Activated CD4-positive, alpha-beta memory T cell treated with anti-CD3 and anti-CD28 coated beads for 36 hours (primary cell): Measurements from ENCODE around the gene KCNIP1. TPM values are rescaled to one million over a fixed set of nuclear protein-coding genes. Genes with fewer than 3 reads are reported as not detected.

Experiments
- CTCF ChIA-PET: fragments of 350-600 bp; sonication (Branson Sonifier 250); formaldehyde crosslinking; loops from one replicate; lab custom pipeline; 2021; ENCODE audit warnings: antibody characterized with exemption, inconsistent platforms; lab: Charles Lee
- POLR2A ChIA-PET: fragments of 350-600 bp; sonication (Branson Sonifier 250); formaldehyde crosslinking; loops from one replicate; lab custom pipeline; 2021; ENCODE audit warnings: antibody characterized with exemption; lab: Charles Lee
- DNase-seq: peaks from one replicate; pipeline ENCODE4 v3.0.0-alpha.2; 2020
- H3K27ac Mint-ChIP-seq: one replicate; pipeline ENCODE4 v1.8.0; 2021; ENCODE audit warnings: mixed read lengths
- H3K27me3 Mint-ChIP-seq: one replicate; pipeline ENCODE4 v1.8.0; 2021; ENCODE audit warnings: mixed read lengths
- H3K36me3 Mint-ChIP-seq: one replicate; pipeline ENCODE4 v1.8.0; 2021; ENCODE audit warnings: mixed read lengths
- H3K4me1 Mint-ChIP-seq: one replicate; pipeline ENCODE4 v1.8.0; 2021; ENCODE audit warnings: low read depth, mixed read lengths
- H3K4me3 Mint-ChIP-seq: one replicate; pipeline ENCODE4 v1.8.0; 2021; ENCODE audit warnings: mild to moderate bottlenecking, mixed read lengths
- H3K9me3 Mint-ChIP-seq: one replicate; pipeline ENCODE4 v1.8.0; 2021; ENCODE audit warnings: mixed read lengths
- intact Hi-C: fragments of 100-400 bp; cut with micrococcal nuclease; formaldehyde crosslinking; loops from one replicate; pipeline ENCODE4 v1.15.1; 2023
- total RNA-seq, 2 experiments: library from RNA; stranded (reverse); gene quantifications; one replicate each; pipeline ENCODE4 v1.2.3, GENCODE V29; 2021

KCNIP1 gene
- total RNA-seq, 2 experiments from 2014 or later, result not detected

DNA sequence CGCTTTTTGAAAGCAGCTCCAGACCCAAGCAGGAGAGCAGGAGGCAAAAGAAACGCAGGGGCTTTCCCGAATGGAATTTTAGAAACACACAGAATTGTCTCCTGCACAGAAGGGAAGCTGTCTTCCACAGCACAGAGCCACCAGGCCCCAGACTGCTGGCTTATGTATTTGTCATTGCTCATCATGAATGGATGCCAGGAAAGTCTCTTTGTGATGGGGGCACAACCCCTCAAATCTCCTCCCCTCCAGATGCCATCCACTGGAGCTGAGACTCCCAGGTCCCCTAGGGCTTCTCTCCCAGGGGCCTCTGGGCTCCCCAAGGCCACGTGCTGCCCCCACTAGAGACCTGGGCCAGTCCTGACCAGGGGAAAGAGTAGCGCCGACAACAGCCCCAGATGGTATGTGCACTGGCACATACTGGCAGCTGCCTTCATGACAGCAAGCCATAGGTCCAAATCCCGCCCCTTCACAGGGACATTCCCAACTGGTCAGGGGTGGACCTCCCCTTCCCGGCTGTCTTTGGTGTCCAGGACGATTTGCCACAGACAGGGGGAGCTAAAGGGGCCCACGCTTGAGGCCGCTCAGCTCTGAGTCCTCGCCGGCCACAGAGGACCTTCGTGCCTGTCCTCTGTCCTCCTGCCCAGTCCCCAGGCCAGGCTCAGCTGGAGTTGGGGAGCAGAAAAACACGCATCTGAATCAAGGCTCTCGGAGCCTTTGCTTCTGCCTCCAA is 127.8 kb downstream of the KCNIP1 start:
- intact Hi-C loops, result loop anchor here (1.0 to 10.0 kb wide), 2 partner anchors 27 to 527 kb away; partner anchors contain the start of gene FOXI1
- Mint-ChIP-seq H3K36me3 (no peaks in the 10 kb centered on the region), H3K4me1 (peaks cover 18% of the 10 kb centered on the region), H3K4me3 (no peak overlapping the region), H3K27me3 (peaks cover 1% of the 10 kb centered on the region), H3K27ac (no peak overlapping the region), H3K9me3 (no peaks in the 10 kb centered on the region)
- ChIA-PET POLR2A (no interaction called here), CTCF (interaction anchor here (0.6 to 6.4 kb wide), 15 partner anchors 8 to 523 kb away, joined by 3 to 141 read pairs (median 9); no protein-coding TSS in a partner anchor)
- DNase-seq, result no peak

DNA sequence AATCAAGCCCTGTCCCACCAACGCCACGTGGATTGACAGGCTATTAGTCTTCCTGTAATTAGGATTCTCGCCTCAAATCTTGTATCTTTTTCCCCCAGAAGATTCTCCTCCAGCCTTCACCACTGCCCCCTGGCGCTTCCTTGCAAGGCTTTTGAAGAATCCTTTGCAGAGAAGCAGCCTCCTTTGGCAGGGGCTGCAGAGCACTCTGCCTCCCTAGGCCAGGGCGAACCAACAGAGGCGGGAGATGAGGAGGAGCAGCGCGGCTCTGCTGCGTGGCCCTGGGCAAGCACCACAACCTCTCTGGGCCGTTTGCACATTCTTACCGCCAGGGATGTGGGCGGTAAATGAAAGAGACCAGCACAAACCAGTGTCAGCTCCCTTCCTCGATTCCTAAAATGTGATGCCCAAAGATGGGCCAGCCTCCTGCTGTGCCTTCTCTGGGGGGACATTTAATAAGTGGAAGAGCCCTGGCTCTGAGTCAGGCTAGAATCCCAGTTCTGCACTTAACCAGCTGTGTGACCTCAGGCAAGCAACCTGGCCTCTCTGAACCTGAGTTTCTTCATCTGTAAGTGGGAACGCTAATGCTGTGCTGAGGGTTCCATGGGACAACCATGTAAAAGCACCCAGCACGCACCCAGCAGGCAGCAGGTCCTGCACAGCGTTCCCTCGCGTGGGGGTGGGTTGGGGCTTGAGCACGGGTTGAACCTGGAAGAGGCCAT is 128.6 kb downstream of the KCNIP1 start:
- H3K4me1 Mint-ChIP-seq, result peaks cover 18% of the 10 kb centered on the region
- H3K9me3 Mint-ChIP-seq, result no peaks in the 10 kb centered on the region
- DNase-seq, result no peak
- peak overlapping the region; percentile 40 for H3K4me3 Mint-ChIP-seq
- ChIA-PET CTCF (interaction anchor here (0.9 to 6.4 kb wide), 13 partner anchors 9 to 222 kb away, joined by 3 to 141 read pairs (median 9); no protein-coding TSS in a partner anchor), POLR2A (no interaction called here)
- intact Hi-C loops, result loop anchor here (1.0 to 10.0 kb wide), 2 partner anchors 28 to 528 kb away; partner anchors contain the start of gene FOXI1
- H3K27me3 Mint-ChIP-seq, result peaks cover 1% of the 10 kb centered on the region
- H3K36me3 Mint-ChIP-seq, result no peaks in the 10 kb centered on the region
- H3K27ac Mint-ChIP-seq, result no peak overlapping the region

- H3K27ac Mint-ChIP-seq, result no peak overlapping the region
- peaks cover 1% of the 10 kb centered on the region for H3K27me3 Mint-ChIP-seq
Measured at GRCh38 chr5:170632985-170633234, 129.1 kb downstream of the KCNIP1 start.

GRCh38 chr5:170633235-170634081 is 129.6 kb downstream of the KCNIP1 start:
- H3K4me3 Mint-ChIP-seq, result peak overlapping the region; percentile 40

More at GRCh38 chr5:170632985-170633234, 129.1 kb downstream of the KCNIP1 start:
- ChIA-PET CTCF (interaction anchor here (0.9 to 6.4 kb wide), 14 partner anchors 9 to 227 kb away, joined by 3 to 141 read pairs (median 8); no protein-coding TSS in a partner anchor), POLR2A (no interaction called here)
- peak; percentile 70 for DNase-seq
- intact Hi-C loops, result loop anchor here (1.0 to 10.0 kb wide), 3 partner anchors 29 to 528 kb away; partner anchors contain the start of gene FOXI1
- H3K36me3 Mint-ChIP-seq, result no peaks in the 10 kb centered on the region
- H3K4me1 Mint-ChIP-seq, result peaks cover 18% of the 10 kb centered on the region
- no peaks in the 10 kb centered on the region for H3K9me3 Mint-ChIP-seq
- H3K4me3 Mint-ChIP-seq, result peak overlapping the region; percentile 40

GRCh38 chr5:170634256-170634990 is 130.6 kb downstream of the KCNIP1 start:
- ChIA-PET POLR2A (no interaction called here), CTCF (interaction anchor here (0.6 to 6.4 kb wide), 9 partner anchors 9 to 208 kb away, joined by 3 to 141 read pairs (median 19); no protein-coding TSS in a partner anchor)
- no peaks in the 10 kb centered on the region for H3K36me3 Mint-ChIP-seq
- peaks cover 18% of the 10 kb centered on the region for H3K4me1 Mint-ChIP-seq
- H3K27ac Mint-ChIP-seq, result no peak overlapping the region
- no peaks in the 10 kb centered on the region for H3K9me3 Mint-ChIP-seq
- peaks cover 5% of the 10 kb centered on the region for H3K27me3 Mint-ChIP-seq
- no peak for DNase-seq
- intact Hi-C loops, result loop anchor here (10.0 kb wide), 1 partner anchor 530 kb away; the partner anchor contains the start of gene FOXI1
- no peak overlapping the region for H3K4me3 Mint-ChIP-seq

More at GRCh38 chr5:170633235-170634081, 129.6 kb downstream of the KCNIP1 start:
- peak; percentile 20 for DNase-seq
- POLR2A ChIA-PET, result no interaction called here
- Mint-ChIP-seq H3K4me1 (peaks cover 18% of the 10 kb centered on the region), H3K27ac (no peak overlapping the region), H3K36me3 (no peaks in the 10 kb centered on the region), H3K27me3 (peaks cover 2% of the 10 kb centered on the region), H3K9me3 (no peaks in the 10 kb centered on the region)
- intact Hi-C loops, result loop anchor here (1.0 to 10.0 kb wide), 2 partner anchors 198 to 529 kb away; partner anchors contain the start of gene FOXI1
- CTCF ChIA-PET, result interaction anchor here (0.6 to 6.4 kb wide), 21 partner anchors 10 to 227 kb away, joined by 3 to 141 read pairs (median 5); no protein-coding TSS in a partner anchor

GRCh38 chr5:170635706-170636105 is 131.9 kb downstream of the KCNIP1 start:
- CTCF ChIA-PET, result interaction anchor here (1.3 to 6.4 kb wide), 4 partner anchors 12 to 209 kb away, joined by 4 to 141 read pairs (median 26); no protein-coding TSS in a partner anchor

DNA sequence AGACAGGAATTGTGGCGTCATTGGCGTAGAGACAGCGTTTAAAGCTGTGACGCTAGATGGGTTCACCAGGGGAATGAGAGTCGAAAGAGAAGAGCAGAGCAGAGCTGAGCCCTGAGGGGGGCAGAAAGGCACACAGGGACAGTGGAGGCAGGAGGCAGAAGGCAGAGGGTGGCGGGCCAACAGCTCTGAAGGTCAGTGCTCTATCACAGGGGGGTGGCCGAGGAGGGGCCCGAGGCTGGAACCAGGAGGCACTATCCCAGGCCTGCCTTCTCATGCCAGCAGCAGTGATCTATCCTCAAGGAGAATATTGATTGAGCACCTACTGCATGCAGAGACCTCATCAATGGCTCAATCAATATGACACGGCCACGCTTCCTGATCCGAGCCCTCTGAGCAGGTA is 132.4 kb downstream of the KCNIP1 start:
- DNase-seq, result no peak
- H3K27me3 Mint-ChIP-seq, result peaks cover 5% of the 10 kb centered on the region
- no peak overlapping the region for H3K27ac Mint-ChIP-seq
- H3K36me3 Mint-ChIP-seq, result no peaks in the 10 kb centered on the region
- no peaks in the 10 kb centered on the region for H3K9me3 Mint-ChIP-seq
- ChIA-PET CTCF (interaction anchor here (1.3 to 6.4 kb wide), 4 partner anchors 12 to 210 kb away, joined by 4 to 141 read pairs (median 26); no protein-coding TSS in a partner anchor), POLR2A (no interaction called here)
- intact Hi-C loops, result loop anchor here (5.0 to 10.0 kb wide), 2 partner anchors 531 to 701 kb away; partner anchors contain the start of gene FOXI1
- peaks cover 18% of the 10 kb centered on the region for H3K4me1 Mint-ChIP-seq
- no peak overlapping the region for H3K4me3 Mint-ChIP-seq

More at GRCh38 chr5:170635706-170636105, 131.9 kb downstream of the KCNIP1 start:
- H3K27me3 Mint-ChIP-seq, result peaks cover 5% of the 10 kb centered on the region
- no peaks in the 10 kb centered on the region for H3K36me3 Mint-ChIP-seq
- intact Hi-C loops, result loop anchor here (5.0 to 10.0 kb wide), 2 partner anchors 531 to 702 kb away; partner anchors contain the start of gene FOXI1
- no peaks in the 10 kb centered on the region for H3K9me3 Mint-ChIP-seq
- H3K4me1 Mint-ChIP-seq, result peaks cover 18% of the 10 kb centered on the region
- H3K27ac Mint-ChIP-seq, result no peak overlapping the region
- H3K4me3 Mint-ChIP-seq, result no peak overlapping the region
- DNase-seq, result no peak
- POLR2A ChIA-PET, result no interaction called here

- no peak overlapping the region for H3K27ac Mint-ChIP-seq
- POLR2A ChIA-PET, result no interaction called here
- no peak overlapping the region for H3K4me3 Mint-ChIP-seq
- peaks cover 5% of the 10 kb centered on the region for H3K27me3 Mint-ChIP-seq
- intact Hi-C loops, result loop anchor here (5.0 to 10.0 kb wide), 2 partner anchors 532 to 700 kb away; partner anchors contain the start of gene FOXI1
- CTCF ChIA-PET, result interaction anchor here (1.7 to 1.9 kb wide), 2 partner anchors 34 to 172 kb away, joined by 3 to 4 read pairs; no protein-coding TSS in a partner anchor
- no peaks in the 10 kb centered on the region for H3K36me3 Mint-ChIP-seq
- H3K4me1 Mint-ChIP-seq, result peaks cover 18% of the 10 kb centered on the region
- DNase-seq, result no peak
- no peaks in the 10 kb centered on the region for H3K9me3 Mint-ChIP-seq
Measured at GRCh38 chr5:170636801-170637477, 133.1 kb downstream of the KCNIP1 start.

GRCh38 chr5:170638051-170638450 is 134.2 kb downstream of the KCNIP1 start:
- DNase-seq, result peak; percentile 7
- POLR2A ChIA-PET, result no interaction called here
- Mint-ChIP-seq H3K27ac (no peak overlapping the region), H3K9me3 (no peaks in the 10 kb centered on the region), H3K36me3 (no peaks in the 10 kb centered on the region), H3K4me3 (no peak overlapping the region), H3K4me1 (peaks cover 10% of the 10 kb centered on the region), H3K27me3 (peaks cover 5% of the 10 kb centered on the region)
- CTCF ChIA-PET, result interaction anchor here (0.6 to 3.2 kb wide), 33 partner anchors 11 to 253 kb away, joined by 3 to 32 read pairs (median 4); no protein-coding TSS in a partner anchor
- intact Hi-C loops, result loop anchor here (1.0 to 10.0 kb wide), 3 partner anchors 153 to 699 kb away; partner anchors contain the start of gene FOXI1
